Retina (tissue), 1 donor: Measurements from ENCODE around the gene GLB1L2.

ENCODE experiments used
- DNase-seq: peaks from one replicate; pipeline ENCODE4 v3.0.0-alpha.2; 2016

The GLB1L2 gene

DNA sequence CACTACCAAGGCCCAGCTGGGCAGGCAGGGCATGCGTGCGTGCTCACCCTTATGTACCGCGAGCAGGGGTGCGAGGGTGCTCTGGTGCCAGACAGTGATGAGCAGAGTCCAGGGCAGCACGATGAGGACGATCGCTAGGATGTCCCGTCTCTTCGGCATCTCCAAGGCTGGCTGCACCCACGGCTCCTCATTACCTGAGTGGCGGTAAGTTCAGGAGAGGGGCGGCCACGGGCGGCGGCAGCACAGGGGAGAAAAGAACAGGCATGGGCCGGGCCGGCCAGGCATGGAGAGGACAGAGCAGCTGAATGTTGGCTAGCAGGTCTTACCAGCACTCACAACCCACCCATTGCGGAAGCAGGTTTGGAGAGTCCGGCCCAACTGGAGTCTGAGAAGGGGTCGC is 55.7 kb downstream of the GLB1L2 start:
- DNase-seq, result no peak

GRCh38 chr11:134388590-134388989 is 56.8 kb downstream of the GLB1L2 start:
- no peak for DNase-seq

DNA sequence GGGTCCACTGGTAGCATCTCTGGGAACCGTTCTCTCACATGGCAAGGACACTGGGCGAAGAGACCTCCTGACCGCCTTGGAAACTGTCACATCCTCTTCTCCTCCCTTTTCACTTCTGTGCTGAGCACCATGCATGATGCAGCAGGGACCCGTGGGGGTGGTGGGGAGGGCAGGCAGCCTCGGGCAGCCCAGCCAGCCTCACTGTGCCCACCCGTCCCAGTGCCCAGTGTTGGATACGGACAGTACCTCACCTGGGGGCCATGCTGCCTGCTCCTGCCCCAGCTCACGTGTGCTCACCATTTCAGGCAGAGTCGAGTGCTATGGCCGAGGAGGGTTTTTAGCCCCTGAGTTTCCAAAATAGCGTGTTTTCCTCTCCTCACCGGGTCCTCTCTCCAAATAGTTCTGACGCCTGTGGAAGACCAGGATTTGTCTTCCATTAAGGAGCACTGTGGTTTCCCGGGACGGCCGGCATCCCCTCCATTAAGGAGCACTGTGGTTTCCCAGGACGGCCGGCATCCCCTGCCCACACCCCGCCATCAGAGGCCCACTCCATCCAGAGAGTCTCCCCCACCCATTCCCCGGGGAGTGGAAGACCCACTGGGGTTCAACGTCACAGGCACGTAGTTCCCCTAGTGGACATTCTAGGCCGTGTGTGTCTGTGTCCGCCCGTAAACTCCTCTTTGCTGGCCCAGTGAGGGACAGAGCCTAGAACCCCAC is 57.8 kb downstream of the GLB1L2 start:
- DNase-seq, result no peak

- DNase-seq, result no peak
These were observed 59.1 kb downstream of the GLB1L2 start for GRCh38 chr11:134390706-134391569.

DNA sequence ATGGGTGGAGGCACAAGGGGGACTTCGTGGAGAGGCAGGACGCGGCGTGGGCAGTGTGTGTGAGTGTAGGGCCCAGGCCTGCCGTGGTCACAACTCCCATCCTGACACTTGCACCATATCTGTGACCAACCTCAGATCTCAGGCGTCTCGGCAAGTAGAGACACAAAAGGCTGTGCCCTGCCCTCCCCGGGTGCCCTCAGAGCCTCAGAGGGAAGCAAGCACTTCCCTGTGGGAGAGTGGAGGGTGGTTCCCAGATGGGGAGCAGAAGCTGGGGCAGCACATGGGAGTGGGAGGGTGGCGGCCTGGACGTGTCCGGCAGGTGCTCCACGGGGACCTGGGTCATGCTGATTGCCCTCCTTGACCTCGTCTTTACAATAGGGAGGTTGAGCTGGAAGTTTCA is 59.9 kb downstream of the GLB1L2 start:
- no peak for DNase-seq

DNA sequence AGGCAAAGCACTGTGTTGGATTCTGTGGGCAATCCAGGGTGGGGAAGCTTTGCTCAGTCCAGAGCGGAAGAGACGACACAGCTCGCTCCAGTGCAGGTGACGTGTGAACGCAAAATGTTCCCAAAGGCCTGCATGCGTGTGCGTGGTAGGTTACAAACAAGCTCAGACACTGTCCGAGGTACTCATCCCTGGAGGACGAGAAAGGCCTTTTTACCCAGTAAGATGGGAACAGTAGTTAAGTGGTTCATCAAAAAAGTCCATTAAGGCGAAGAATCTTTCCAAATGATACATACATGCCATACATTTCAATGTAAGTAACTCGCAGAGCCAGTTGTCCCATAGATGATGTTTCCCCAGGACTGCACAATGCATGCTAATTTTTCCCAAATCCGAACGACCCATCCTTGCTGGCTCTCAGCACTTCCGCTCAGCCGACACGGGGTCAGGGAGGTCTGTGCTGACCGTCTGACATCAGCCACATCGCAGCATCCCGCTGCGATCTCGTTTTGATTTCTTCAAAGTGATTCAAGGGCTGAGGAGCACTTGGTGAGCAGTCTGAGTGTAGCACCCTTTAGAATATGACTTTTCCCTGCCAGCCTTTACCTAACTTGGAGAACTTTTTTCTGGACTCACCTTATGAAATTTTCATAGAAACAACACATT is 61.3 kb downstream of the GLB1L2 start:
- no peak for DNase-seq

DNA sequence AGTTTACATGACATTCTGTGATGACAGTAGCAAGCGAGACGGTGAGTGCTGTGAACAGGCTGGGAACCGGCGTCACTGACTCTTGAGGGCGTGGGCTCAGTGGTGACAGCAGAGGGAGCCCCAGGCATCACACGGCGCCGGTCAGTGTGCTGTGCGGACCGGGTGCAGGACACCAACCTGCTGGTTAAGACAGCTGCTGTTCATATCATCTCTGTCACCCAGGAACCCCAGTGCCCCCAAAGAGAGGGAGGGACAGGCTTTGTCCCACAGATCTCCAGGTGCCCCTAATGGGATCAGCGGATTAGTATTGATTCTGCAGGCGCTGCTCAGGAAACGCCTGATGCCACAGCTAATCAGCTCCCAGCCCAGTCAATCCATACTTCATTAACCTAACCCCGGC is 61.9 kb downstream of the GLB1L2 start:
- DNase-seq, result peak; percentile 84

GRCh38 chr11:134394311-134394710 is 62.5 kb downstream of the GLB1L2 start:
- no peak for DNase-seq

- no peak for DNase-seq
These were observed 63.2 kb downstream of the GLB1L2 start for GRCh38 chr11:134395002-134395401.

DNA sequence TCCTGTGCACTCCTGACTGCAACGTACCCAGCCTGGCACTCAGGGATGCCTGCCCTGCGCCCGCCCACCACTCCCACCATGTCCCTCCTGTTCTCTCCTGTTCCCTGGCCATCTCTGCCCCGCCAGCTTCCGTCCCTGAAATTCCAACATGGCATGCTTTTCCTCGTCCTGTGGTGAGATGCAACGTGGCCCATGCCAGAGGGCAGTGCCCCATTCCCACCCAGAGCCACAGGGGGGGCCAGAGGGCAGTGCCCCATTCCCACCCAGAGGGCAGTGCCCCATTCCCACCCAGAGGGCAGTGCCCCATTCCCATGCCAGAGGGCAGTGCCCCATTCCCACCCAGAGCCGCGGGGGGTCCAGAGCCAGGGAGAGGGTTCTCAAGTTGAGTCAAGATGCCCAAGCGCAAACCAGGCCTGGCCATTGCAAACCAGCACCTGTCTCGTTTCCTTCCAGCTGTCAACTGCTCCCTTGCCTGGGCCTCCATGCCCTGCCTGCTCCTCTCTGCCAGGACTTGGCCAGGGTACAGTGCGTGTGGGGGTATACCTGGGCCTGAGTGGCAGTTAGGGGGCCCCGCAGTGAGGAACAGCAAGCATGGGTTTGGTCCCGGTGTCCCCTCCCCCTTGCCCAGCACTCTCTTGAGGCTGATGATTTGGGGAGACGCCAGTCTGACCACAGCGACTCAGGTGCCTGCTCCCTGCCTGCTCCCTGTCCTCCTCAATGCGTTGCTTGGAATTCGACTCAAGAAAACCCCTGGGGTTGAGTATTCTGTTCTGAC is 65.7 kb downstream of the GLB1L2 start:
- no peak for DNase-seq

DNA sequence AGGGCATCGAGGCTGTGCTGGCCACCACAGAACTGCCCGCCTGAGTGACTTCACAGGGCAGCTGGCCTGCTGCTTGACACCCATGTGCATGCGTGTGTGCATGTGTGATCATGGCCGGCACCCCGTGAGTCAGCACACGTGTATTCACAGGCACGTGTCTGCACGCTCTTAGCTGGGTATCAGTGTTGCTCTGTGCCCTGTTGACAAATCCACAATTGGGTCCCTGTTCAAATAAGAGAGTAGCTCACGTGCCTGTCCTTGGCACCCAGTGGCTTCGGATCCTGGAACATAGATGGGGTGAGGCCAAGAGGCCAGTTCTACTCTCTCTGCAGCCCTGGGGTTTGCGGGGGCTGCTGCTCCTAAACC is 66.3 kb downstream of the GLB1L2 start:
- DNase-seq, result no peak

- DNase-seq, result no peak
These were observed 67.0 kb downstream of the GLB1L2 start for GRCh38 chr11:134398644-134399292.

- no peak for DNase-seq
These were observed 67.5 kb downstream of the GLB1L2 start for GRCh38 chr11:134399293-134399654.

- DNase-seq, result no peak
These were observed 68.2 kb downstream of the GLB1L2 start for GRCh38 chr11:134399996-134400395.

DNA sequence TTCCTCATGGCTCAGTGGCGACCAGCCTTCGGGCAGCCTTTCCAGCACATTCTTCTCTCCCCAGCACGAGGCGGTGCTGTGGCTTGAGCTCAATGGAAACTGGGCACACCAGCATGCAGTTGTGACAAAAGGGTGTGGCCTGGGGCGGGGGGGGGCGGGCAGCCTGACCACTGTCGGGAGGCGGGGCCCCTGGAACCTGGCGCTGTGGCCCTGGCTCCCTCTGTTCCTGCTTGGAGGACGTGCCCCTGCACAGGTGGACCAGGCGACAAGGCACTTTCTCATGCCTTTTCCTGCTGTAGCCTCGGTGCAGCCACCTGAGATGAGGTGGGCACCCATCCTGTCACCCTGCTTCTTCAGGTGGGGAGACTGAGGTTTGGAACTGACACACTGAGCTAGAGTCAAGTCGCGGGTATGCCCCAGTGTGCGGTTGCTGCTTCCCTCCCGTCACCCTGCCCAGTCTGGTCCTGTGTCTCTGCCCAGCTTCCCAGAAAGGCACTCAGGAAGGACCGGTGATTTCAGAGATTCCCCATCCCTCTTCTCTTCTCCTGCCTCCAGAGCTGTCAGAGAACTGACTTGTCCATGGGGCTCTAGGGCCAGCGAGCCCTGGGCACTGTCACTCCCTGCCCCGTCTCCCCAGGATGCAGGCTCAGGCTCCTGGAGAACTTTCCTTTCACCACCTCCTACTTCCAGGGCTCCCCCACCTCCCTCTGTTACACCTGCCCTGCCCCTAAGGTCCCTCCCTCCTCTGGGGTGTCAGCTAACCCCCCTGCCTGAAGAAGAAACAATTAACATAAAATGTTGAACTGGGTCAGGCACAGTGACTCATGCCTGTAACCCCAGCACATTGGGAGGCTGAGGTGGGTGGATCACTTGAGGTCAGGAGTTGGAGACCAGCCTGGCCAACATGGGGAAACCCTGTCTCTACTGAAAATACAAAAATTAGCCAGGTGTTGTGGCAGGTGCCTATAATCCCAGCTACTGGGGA is 70.3 kb downstream of the GLB1L2 start:
- DNase-seq, result no peak

DNA sequence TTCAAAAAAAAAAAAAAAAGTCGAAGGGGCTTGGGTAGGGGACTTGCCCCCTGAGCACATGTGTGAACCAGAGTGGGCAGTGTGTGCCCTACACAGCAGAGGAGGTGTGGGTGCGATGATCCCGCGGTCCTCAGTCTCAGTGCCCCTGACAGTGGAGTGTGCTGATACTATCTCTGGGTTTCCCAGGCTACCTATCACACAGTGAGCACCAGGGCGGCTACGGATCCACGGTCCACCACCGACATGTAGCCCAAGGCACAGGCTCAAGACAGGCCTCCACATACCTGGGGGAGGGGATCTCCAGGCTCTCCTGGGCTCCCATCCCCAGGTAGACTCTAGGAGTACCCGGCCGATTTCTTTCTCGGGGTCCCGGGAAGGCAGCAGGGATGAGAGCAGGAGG is 71.1 kb downstream of the GLB1L2 start:
- DNase-seq, result no peak

GRCh38 chr11:134404575-134405341 is 73.0 kb downstream of the GLB1L2 start:
- DNase-seq, result no peak

DNA sequence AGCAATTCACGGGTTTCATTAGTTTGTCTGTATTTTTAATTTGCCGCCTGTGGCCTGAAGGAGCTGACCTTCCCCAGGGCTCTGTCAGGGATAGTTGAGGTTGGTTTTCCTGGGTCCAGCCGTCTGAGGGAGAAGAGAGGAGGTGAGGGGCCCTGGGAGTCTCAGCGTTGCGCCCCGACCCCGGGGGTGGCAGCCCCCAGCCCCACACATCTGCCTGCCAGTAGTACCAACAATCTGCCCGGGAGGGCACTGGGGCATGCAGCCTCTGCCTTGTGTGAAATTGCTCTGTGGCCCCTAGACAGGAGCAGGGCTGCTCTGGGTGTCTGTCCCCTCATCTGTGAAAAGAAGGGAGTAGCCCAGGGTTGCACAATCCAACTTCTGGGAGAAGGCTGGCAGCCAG is 73.6 kb downstream of the GLB1L2 start:
- no peak for DNase-seq

DNA sequence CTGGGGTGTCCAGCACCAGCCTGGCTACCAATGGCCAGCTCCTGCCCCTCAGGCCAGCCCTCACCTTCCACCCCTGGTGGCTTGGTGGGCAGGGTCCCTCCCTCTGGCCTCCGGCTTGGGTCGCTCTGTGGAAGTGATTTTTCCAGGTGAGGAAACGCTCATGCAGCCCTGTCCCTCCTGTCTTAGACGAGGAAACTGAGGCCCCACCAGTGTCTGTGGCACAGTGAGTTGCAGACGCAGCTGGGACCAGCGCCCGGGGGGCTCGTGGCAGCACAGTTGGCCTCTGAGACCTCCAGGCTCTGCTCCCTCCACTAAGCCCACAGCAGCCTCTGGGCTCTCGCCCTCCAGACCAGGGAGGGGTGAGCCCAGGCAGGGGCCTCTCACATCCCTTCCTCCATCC is 74.1 kb downstream of the GLB1L2 start:
- DNase-seq, result no peak
